Measurements from ENCODE around the gene SLC17A2.
"Not testable (repeated sequence)": the region's sequence is repeated elsewhere in the genome, so short reads cannot be mapped to it uniquely, and the experiment has no call there.

SLC17A2 gene

GRCh38 chr6:25951296-25952032, 21.0 kb upstream of the SLC17A2 start:
- no peak for DNase-seq

- no peak for DNase-seq
These were observed 19.8 kb upstream of the SLC17A2 start for GRCh38 chr6:25950297-25950696.

- DNase-seq: no peak
These were observed 19.2 kb upstream of the SLC17A2 start for GRCh38 chr6:25949695-25950094.

- DNase-seq: not testable (repeated sequence)
These were observed 17.0 kb upstream of the SLC17A2 start for GRCh38 chr6:25947492-25947891.

GRCh38 chr6:25946631-25947030, 16.1 kb upstream of the SLC17A2 start:
- no peak for DNase-seq

- not testable (repeated sequence) for DNase-seq
These were observed 15.2 kb upstream of the SLC17A2 start for GRCh38 chr6:25945738-25946137.

GRCh38 chr6:25944688-25945574, 14.4 kb upstream of the SLC17A2 start:
- no peak for DNase-seq

GRCh38 chr6:25943887-25944286, 13.4 kb upstream of the SLC17A2 start:
- no peak for DNase-seq

GRCh38 chr6:25942561-25943147, 12.2 kb upstream of the SLC17A2 start:
- DNase-seq: peak; percentile 55

- no peak for DNase-seq
These were observed 9.1 kb upstream of the SLC17A2 start for GRCh38 chr6:25939593-25939992.

- no peak for DNase-seq
These were observed 5.5 kb upstream of the SLC17A2 start for GRCh38 chr6:25935953-25936352.

GRCh38 chr6:25934735-25935313, 4.3 kb upstream of the SLC17A2 start:
- DNase-seq: no peak

- DNase-seq: no peak
These were observed 3.7 kb upstream of the SLC17A2 start for GRCh38 chr6:25934156-25934555.

GRCh38 chr6:25931411-25931709, 869 bp upstream of the SLC17A2 start:
- DNase-seq: no peak

- not testable (repeated sequence) for DNase-seq
These were observed 706 bp downstream of the SLC17A2 start for GRCh38 chr6:25929785-25930184.

GRCh38 chr6:25928562-25929324, 1.7 kb downstream of the SLC17A2 start:
- DNase-seq: no peak

- DNase-seq: peak; percentile 9
These were observed 2.7 kb downstream of the SLC17A2 start for GRCh38 chr6:25927756-25928216.

GRCh38 chr6:25927178-25927577, 3.3 kb downstream of the SLC17A2 start:
- peak; percentile 53 for DNase-seq

- no peak for DNase-seq
These were observed 4.6 kb downstream of the SLC17A2 start for GRCh38 chr6:25925876-25926275.

GRCh38 chr6:25922301-25922700, 8.2 kb downstream of the SLC17A2 start:
- no peak for DNase-seq

- no peak for DNase-seq
These were observed 8.8 kb downstream of the SLC17A2 start for GRCh38 chr6:25921525-25922203.

- no peak for DNase-seq
These were observed 10.8 kb downstream of the SLC17A2 start for GRCh38 chr6:25919657-25920056.
